AG08395 (cell line): Measurements from ENCODE around the gene VKORC1L1.
"Not testable (repeated sequence)": the region's sequence is repeated elsewhere in the genome, so short reads cannot be mapped to it uniquely, and the experiment has no call there.

Source experiments
- DNase-seq: peaks from one replicate; pipeline ENCODE4 v3.0.0; 2012; ENCODE audit warnings: mixed read lengths, low spot score

Gene VKORC1L1

GRCh38 chr7:65938336-65938895 is 65.5 kb downstream of the VKORC1L1 start:
- DNase-seq = no peak

GRCh38 chr7:65945787-65946186 is 72.9 kb downstream of the VKORC1L1 start:
- not testable (repeated sequence) for DNase-seq

DNA sequence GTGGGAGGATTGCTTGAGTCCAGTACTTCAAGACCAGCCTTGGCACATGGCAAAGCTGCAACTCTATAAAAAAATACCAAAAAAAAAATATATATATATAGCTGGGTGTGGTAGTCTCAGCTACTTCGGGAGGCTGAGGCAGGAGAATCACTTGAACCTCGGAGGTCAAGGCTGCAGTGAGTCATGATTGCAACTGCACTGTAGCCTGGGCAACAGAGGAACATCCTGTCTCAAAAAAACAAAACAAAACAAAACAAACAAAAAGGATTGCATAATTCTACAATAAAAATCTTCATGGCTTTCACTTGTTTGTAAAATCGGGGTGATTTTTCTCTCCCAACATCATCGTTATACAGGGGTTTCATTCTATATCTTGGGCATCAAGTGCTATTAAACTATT is 74.0 kb downstream of the VKORC1L1 start:
- no peak for DNase-seq

- no peak for DNase-seq
These were observed 79.1 kb downstream of the VKORC1L1 start for GRCh38 chr7:65951837-65952578.

GRCh38 chr7:65953001-65953720 is 80.3 kb downstream of the VKORC1L1 start:
- no peak for DNase-seq

GRCh38 chr7:65953890-65954450 is 81.1 kb downstream of the VKORC1L1 start:
- no peak for DNase-seq

- no peak for DNase-seq
These were observed 82.8 kb downstream of the VKORC1L1 start for GRCh38 chr7:65955718-65956117.

- no peak for DNase-seq
These were observed 87.6 kb downstream of the VKORC1L1 start for GRCh38 chr7:65960351-65961074.

GRCh38 chr7:65962033-65962432 is 89.2 kb downstream of the VKORC1L1 start:
- DNase-seq = no peak

- DNase-seq = not testable (repeated sequence)
These were observed 91.8 kb downstream of the VKORC1L1 start for GRCh38 chr7:65964671-65965070.

GRCh38 chr7:65966146-65966545 is 93.3 kb downstream of the VKORC1L1 start:
- no peak for DNase-seq

- DNase-seq = no peak
These were observed 94.7 kb downstream of the VKORC1L1 start for GRCh38 chr7:65967361-65968155.

GRCh38 chr7:65968256-65969185 is 95.6 kb downstream of the VKORC1L1 start:
- no peak for DNase-seq

GRCh38 chr7:65971021-65971420 is 98.1 kb downstream of the VKORC1L1 start:
- no peak for DNase-seq

DNA sequence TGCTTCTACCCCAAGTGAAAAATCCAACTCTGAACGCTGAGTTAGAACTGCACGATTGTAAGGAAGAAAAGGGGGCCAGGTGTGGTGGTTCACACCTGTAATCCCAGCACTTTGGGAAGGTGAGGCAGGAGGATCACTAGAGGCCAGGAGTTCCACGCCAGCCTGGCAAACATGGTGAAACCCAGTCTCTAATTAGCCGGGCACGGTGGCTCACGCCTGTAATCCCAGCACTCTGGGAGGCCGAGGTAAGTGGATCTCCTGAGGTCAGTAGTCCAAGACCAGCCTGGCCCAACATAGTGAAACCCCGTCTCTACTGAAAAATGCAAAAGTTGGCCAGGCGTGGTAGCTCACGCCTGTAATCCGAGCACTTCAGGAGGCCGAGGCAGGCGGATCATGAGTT is 100.1 kb downstream of the VKORC1L1 start:
- DNase-seq = no peak

GRCh38 chr7:65974191-65974801 is 101.4 kb downstream of the VKORC1L1 start:
- no peak for DNase-seq

- DNase-seq = no peak
These were observed 102.0 kb downstream of the VKORC1L1 start for GRCh38 chr7:65974876-65975275.

DNA sequence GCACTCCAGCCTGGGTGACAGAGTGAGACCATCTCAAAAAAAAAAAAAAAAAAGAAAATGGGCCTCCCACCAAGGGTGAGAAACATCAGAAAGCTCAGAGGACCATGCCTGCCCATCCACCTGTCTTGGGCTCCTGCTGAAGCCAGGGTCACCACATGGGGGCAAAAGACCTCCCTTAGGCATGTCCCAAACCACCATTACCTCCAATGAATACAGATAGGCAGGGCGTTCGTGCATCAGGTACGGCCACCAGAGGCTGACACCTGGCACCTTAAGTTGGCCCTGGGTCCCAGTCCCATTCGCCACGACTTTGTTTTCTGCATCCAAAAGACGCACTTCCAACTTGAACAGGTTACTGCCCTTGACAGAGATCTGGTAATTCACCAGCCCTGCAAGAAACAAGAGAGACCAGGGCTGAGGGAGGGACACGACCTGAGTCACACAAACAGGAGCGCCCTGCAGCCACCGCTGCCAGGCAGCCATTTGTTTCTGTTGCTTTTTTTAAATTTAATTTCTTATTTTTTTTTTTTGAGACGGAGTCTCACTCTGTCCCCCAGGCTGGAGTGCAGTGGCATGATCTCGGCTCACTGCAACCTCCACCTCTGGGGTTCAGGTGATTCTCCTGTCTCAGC is 103.1 kb downstream of the VKORC1L1 start:
- DNase-seq = no peak

GRCh38 chr7:65976659-65977196 is 103.9 kb downstream of the VKORC1L1 start:
- no peak for DNase-seq
